HEK293 (cell line): ENCODE measurements around the gene COL5A1.

ENCODE experiments used
- CTCF ChIA-PET: fragments of 350-600 bp; formaldehyde crosslinking; extraction: SDS; loops from one replicate; lab custom pipeline; 2021; ENCODE audit warnings: antibody characterized with exemption; lab: Yijun Ruan, JAX
- POLR2A ChIA-PET: fragments of 300-600 bp; formaldehyde crosslinking; extraction: SDS; loops from one replicate; lab custom pipeline; 2020; ENCODE audit warnings: antibody characterized with exemption, inconsistent platforms; lab: Yijun Ruan, JAX
- H3K27ac ChIP-seq: fragments of 200-500 bp; sonication (Bioruptor generic); 2 replicates; pipeline ENCODE4 v1.5.1; 2014; ENCODE audit warnings: low read depth, low read length, control low read depth, inconsistent platforms; ENCODE audit errors: extremely low read depth
- H3K36me3 ChIP-seq, 2 experiments: fragments of 200-500 bp in 1 of 2; sonication (Bioruptor generic) in 1 of 2; 1 replicate in 1 of 2; 2 replicates in 1 of 2; pipeline ENCODE4 v1.5.1; 2014 to 2017; ENCODE audit warnings: inconsistent platforms in 2 of 2, low read length in 2 of 2; ENCODE audit not compliant: control insufficient read depth in 2 of 2, insufficient read depth in 1 of 2
- H3K4me1 ChIP-seq: fragments of 200-500 bp; sonication (Bioruptor generic); 2 replicates; pipeline ENCODE4 v1.5.1; 2014; ENCODE audit warnings: mild to moderate bottlenecking, low read length, inconsistent platforms; ENCODE audit not compliant: control insufficient read depth, insufficient read depth
- H3K4me3 ChIP-seq: 2 replicates; pipeline ENCODE4 v1.5.1; 2011; ENCODE audit warnings: low read depth, mild to moderate bottlenecking, control low read depth, low read length, moderate library complexity
- H3K9me3 ChIP-seq: fragments of 200-500 bp; sonication (Bioruptor generic); 2 replicates; pipeline ENCODE4 v1.5.1; 2014; ENCODE audit warnings: low read depth, low read length, inconsistent platforms; ENCODE audit not compliant: control insufficient read depth, insufficient read depth
- HOXC10 ChIP-seq: sonication (generic); formaldehyde crosslinking; IDR thresholded peaks from 2 replicates; pipeline ENCODE4 v1.8.1; 2023; ENCODE audit warnings: mild to moderate bottlenecking, missing genetic modification reagents
- OSR2 ChIP-seq: fragments of 450-650 bp; formaldehyde crosslinking; IDR thresholded peaks from 2 replicates; pipeline ENCODE4 v1.5.1; 2016; ENCODE audit warnings: missing biosample characterization, missing genetic modification characterization
- REPIN1 ChIP-seq: fragments of 450-650 bp; formaldehyde crosslinking; IDR thresholded peaks from 2 replicates; pipeline ENCODE4 v1.5.1; 2017; ENCODE audit warnings: missing biosample characterization, missing genetic modification characterization, low read depth
- SCRT1 ChIP-seq: fragments of 450-650 bp; formaldehyde crosslinking; IDR thresholded peaks from 2 replicates; pipeline ENCODE4 v1.5.1; 2016; ENCODE audit warnings: missing biosample characterization, missing genetic modification characterization, borderline replicate concordance
- ZBTB17 ChIP-seq: fragments of 450-650 bp; formaldehyde crosslinking; IDR thresholded peaks from 2 replicates; pipeline ENCODE4 v1.5.1; 2016; ENCODE audit warnings: missing biosample characterization, missing genetic modification characterization
- ZEB2 ChIP-seq: fragments of 450-650 bp; formaldehyde crosslinking; IDR thresholded peaks from 2 replicates; pipeline ENCODE4 v1.5.1; 2016; ENCODE audit warnings: missing biosample characterization, missing genetic modification characterization
- ZNF112 ChIP-seq: fragments of 450-650 bp; formaldehyde crosslinking; IDR thresholded peaks from 2 replicates; pipeline ENCODE4 v1.5.0; 2017; ENCODE audit warnings: missing biosample characterization, missing genetic modification characterization
- ZNF223 ChIP-seq: fragments of 450-650 bp; formaldehyde crosslinking; IDR thresholded peaks from 2 replicates; pipeline ENCODE4 v1.5.1; 2016; ENCODE audit warnings: missing biosample characterization, missing genetic modification characterization
- ZNF350 ChIP-seq: fragments of 450-650 bp; formaldehyde crosslinking; IDR thresholded peaks from 2 replicates; pipeline ENCODE4 v1.5.0; 2017; ENCODE audit warnings: missing biosample characterization, mild to moderate bottlenecking, missing genetic modification characterization
- ZNF776 ChIP-seq: fragments of 450-650 bp; formaldehyde crosslinking; IDR thresholded peaks from 2 replicates; pipeline ENCODE4 v1.5.0; 2017; ENCODE audit warnings: missing biosample characterization, missing genetic modification characterization, borderline replicate concordance
- TF ChIP-seq, protein P1 (sequence below): fragments of 450-650 bp; formaldehyde crosslinking; IDR thresholded peaks from 2 replicates; pipeline ENCODE4; 2016; ENCODE audit warnings: missing biosample characterization, missing genetic modification characterization
- TF ChIP-seq, protein P2 (sequence below): fragments of 450-650 bp; formaldehyde crosslinking; IDR thresholded peaks from 2 replicates; pipeline ENCODE4 v1.5.1; 2016; ENCODE audit warnings: missing biosample characterization, missing genetic modification characterization
- TF ChIP-seq, protein P3 (sequence below): fragments of 450-650 bp; formaldehyde crosslinking; IDR thresholded peaks from 2 replicates; pipeline ENCODE4 v1.5.1; 2017; ENCODE audit warnings: missing biosample characterization, missing genetic modification characterization
- TF ChIP-seq, protein P4 (sequence below): fragments of 450-650 bp; formaldehyde crosslinking; IDR thresholded peaks from 2 replicates; pipeline ENCODE4 v1.5.1; 2016; ENCODE audit warnings: missing biosample characterization, missing genetic modification characterization, low read depth
- TF ChIP-seq, protein P5 (sequence below): fragments of 450-650 bp; formaldehyde crosslinking; IDR thresholded peaks from 2 replicates; pipeline ENCODE4 v1.5.1; 2016; ENCODE audit warnings: missing biosample characterization, missing genetic modification characterization, low read depth
- TF ChIP-seq, protein P6 (sequence below): fragments of 450-650 bp; formaldehyde crosslinking; IDR thresholded peaks from 2 replicates; pipeline ENCODE4 v1.5.1; 2016; ENCODE audit warnings: missing biosample characterization, missing genetic modification characterization

The COL5A1 gene

DNA sequence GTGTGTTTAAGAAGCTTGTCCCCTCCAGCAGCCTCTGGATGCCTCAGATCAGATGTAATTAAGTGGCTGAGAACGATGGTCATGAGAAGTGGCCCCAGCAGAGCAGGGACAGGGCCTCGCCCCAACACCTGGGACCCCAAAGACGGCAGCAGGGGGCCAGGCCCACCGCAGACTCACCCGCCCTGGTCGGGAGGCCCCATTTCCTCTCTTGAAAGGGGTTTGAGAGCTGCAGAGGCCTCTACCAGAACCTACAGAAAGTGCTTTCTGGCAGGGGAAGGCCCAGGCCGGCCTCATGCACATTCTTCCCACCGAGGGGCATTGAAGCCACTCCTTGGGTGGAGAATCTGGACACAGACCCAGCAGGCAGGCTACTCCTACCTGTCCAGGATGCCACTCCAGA, 153.8 kb downstream of the COL5A1 start:
- ChIA-PET POLR2A (no interaction called here), CTCF (no interaction called here)
- Histone ChIP-seq H3K4me3 (no peak overlapping the region), H3K27ac (no peak overlapping the region), H3K9me3 (no peaks in the 10 kb centered on the region), H3K4me1 (no peaks in the 10 kb centered on the region), H3K36me3 (no peaks in the 10 kb centered on the region)
- TF ChIP-seq, protein P1, sequence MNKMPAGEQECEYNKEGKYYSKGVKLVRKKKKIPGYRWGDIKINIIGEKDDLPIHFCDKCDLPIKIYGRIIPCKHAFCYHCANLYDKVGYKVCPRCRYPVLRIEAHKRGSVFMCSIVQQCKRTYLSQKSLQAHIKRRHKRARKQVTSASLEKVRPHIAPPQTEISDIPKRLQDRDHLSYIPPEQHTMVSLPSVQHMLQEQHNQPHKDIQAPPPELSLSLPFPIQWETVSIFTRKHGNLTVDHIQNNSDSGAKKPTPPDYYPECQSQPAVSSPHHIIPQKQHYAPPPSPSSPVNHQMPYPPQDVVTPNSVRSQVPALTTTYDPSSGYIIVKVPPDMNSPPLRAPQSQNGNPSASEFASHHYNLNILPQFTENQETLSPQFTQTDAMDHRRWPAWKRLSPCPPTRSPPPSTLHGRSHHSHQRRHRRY, result no peak
- no peak for TF ChIP-seq ZEB2
- TF ChIP-seq SCRT1 (tag by site-specific recombination), result no peak
- no peak for TF ChIP-seq REPIN1
- TF ChIP-seq ZNF776, result no peak
- TF ChIP-seq, protein P2, sequence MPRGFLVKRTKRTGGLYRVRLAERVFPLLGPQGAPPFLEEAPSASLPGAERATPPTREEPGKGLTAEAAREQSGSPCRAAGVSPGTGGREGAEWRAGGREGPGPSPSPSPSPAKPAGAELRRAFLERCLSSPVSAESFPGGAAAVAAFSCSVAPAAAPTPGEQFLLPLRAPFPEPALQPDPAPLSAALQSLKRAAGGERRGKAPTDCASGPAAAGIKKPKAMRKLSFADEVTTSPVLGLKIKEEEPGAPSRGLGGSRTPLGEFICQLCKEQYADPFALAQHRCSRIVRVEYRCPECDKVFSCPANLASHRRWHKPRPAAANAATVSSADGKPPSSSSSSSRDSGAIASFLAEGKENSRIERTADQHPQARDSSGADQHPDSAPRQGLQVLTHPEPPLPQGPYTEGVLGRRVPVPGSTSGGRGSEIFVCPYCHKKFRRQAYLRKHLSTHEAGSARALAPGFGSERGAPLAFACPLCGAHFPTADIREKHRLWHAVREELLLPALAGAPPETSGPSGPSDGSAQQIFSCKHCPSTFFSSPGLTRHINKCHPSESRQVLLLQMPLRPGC (tag by site-specific recombination), result no peak
- no peak for TF ChIP-seq ZNF223 (tag by site-specific recombination)
- TF ChIP-seq HOXC10 (CRISPR knock-in tag), result no peak
- TF ChIP-seq OSR2 (tag by site-specific recombination), result no peak
- no peak for TF ChIP-seq ZBTB17 (tag by site-specific recombination)
- TF ChIP-seq, protein P3, sequence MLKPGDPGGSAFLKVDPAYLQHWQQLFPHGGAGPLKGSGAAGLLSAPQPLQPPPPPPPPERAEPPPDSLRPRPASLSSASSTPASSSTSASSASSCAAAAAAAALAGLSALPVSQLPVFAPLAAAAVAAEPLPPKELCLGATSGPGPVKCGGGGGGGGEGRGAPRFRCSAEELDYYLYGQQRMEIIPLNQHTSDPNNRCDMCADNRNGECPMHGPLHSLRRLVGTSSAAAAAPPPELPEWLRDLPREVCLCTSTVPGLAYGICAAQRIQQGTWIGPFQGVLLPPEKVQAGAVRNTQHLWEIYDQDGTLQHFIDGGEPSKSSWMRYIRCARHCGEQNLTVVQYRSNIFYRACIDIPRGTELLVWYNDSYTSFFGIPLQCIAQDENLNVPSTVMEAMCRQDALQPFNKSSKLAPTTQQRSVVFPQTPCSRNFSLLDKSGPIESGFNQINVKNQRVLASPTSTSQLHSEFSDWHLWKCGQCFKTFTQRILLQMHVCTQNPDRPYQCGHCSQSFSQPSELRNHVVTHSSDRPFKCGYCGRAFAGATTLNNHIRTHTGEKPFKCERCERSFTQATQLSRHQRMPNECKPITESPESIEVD, result no peak
- TF ChIP-seq, protein P4, sequence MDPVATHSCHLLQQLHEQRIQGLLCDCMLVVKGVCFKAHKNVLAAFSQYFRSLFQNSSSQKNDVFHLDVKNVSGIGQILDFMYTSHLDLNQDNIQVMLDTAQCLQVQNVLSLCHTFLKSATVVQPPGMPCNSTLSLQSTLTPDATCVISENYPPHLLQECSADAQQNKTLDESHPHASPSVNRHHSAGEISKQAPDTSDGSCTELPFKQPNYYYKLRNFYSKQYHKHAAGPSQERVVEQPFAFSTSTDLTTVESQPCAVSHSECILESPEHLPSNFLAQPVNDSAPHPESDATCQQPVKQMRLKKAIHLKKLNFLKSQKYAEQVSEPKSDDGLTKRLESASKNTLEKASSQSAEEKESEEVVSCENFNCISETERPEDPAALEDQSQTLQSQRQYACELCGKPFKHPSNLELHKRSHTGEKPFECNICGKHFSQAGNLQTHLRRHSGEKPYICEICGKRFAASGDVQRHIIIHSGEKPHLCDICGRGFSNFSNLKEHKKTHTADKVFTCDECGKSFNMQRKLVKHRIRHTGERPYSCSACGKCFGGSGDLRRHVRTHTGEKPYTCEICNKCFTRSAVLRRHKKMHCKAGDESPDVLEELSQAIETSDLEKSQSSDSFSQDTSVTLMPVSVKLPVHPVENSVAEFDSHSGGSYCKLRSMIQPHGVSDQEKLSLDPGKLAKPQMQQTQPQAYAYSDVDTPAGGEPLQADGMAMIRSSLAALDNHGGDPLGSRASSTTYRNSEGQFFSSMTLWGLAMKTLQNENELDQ, result no peak

DNA sequence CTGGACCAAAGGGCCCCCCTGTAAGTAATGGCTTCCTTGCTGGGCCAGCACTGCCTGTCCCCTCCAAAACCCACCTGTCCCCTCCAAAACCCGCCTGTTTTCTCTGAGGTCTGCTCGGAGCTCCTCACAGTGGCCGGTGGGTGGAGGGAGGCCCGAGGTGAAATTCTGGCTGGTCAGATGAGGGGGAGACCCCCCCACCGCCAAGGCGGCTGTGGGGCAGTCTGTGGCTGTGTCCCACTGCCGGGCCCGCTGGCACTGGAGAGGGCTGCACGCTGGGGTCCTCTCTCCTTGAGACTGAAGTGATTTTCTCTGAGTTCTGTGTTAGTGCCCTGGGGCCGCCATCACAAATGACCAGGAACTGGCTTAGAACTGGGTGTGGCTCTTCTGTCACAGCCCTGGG, 155.3 kb downstream of the COL5A1 start:
- ChIA-PET CTCF (no interaction called here), POLR2A (interaction anchor here (0.6 kb wide), 1 partner anchor 156 kb away, joined by 9 read pairs; no protein-coding TSS in a partner anchor)
- no peaks in the 10 kb centered on the region for H3K4me1 ChIP-seq
- no peak overlapping the region for H3K27ac ChIP-seq
- TF ChIP-seq, protein P5, sequence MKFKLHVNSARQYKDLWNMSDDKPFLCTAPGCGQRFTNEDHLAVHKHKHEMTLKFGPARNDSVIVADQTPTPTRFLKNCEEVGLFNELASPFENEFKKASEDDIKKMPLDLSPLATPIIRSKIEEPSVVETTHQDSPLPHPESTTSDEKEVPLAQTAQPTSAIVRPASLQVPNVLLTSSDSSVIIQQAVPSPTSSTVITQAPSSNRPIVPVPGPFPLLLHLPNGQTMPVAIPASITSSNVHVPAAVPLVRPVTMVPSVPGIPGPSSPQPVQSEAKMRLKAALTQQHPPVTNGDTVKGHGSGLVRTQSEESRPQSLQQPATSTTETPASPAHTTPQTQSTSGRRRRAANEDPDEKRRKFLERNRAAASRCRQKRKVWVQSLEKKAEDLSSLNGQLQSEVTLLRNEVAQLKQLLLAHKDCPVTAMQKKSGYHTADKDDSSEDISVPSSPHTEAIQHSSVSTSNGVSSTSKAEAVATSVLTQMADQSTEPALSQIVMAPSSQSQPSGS, result no peak
- TF ChIP-seq, protein P6, sequence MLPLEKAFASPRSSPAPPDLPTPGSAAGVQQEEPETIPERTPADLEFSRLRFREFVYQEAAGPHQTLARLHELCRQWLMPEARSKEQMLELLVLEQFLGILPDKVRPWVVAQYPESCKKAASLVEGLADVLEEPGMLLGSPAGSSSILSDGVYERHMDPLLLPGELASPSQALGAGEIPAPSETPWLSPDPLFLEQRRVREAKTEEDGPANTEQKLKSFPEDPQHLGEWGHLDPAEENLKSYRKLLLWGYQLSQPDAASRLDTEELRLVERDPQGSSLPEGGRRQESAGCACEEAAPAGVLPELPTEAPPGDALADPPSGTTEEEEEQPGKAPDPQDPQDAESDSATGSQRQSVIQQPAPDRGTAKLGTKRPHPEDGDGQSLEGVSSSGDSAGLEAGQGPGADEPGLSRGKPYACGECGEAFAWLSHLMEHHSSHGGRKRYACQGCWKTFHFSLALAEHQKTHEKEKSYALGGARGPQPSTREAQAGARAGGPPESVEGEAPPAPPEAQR, result no peak
- no peak for TF ChIP-seq ZNF112 (tag by site-specific recombination)
- no peak for TF ChIP-seq ZNF350
- no peaks in the 10 kb centered on the region for H3K36me3 ChIP-seq
- no peaks in the 10 kb centered on the region for H3K9me3 ChIP-seq
- H3K4me3 ChIP-seq, result no peak overlapping the region
